ENCODE measurements around the gene NHP2. TPM values are rescaled to one million over a fixed set of nuclear protein-coding genes. Genes with fewer than 3 reads are reported as not detected.

Gene NHP2
- total RNA-seq, 4 donors from 2014 or later = 288 to 408 (median 358) TPM

- WGBS, 2 donors = 14 to 23% methylated on average over 2 of the region's 2 CpGs
- intact Hi-C loops (cut with DNase I) = no loop called here
- Histone ChIP-seq H3K36me3 (no peaks in the 10 kb centered on the region), H3K4me3 (no peak overlapping the region), H3K27me3 (peaks cover 0 to 15% (median 0%) of the 10 kb centered on the region in 4 donors), H3K4me1 (peaks cover 0 to 35% (median 8%) of the 10 kb centered on the region in 3 donors), H3K9me3 (no peaks in the 10 kb centered on the region), H3K27ac (no peak overlapping the region)
- no peak for DNase-seq
- TF ChIP-seq CTCF (IDR thresholded peaks at IDR 0.05) = no peak
- no peak for TF ChIP-seq POLR2A (IDR thresholded peaks at IDR 0.05)
Measured at GRCh38 chr5:178189433-178189832, 35.7 kb upstream of the NHP2 start.

- Histone ChIP-seq H3K4me3 (no peak within 1 kb of the TSS), H3K27ac (no peak within 1 kb of the TSS), H3K27me3 (no peaks in the 10 kb centered on the region), H3K4me1 (peaks cover 0 to 13% (median 0%) of the 10 kb centered on the region in 3 donors), H3K36me3 (no peaks in the 10 kb centered on the region), H3K9me3 (no peaks in the 10 kb centered on the region)
- intact Hi-C loops (cut with DNase I) = no loop called here
- WGBS, 2 donors = 89 to 95% methylated on average over 4 to 13 of the region's 27 CpGs
- no peak for TF ChIP-seq POLR2A (IDR thresholded peaks at IDR 0.05)
- no peak for TF ChIP-seq CTCF (IDR thresholded peaks at IDR 0.05)
- DNase-seq = no peak
Measured at GRCh38 chr5:178187014-178187413, 33.3 kb upstream of the NHP2 start, which contains the start of gene GMCL2. TSS of gene GMCL2 (minus strand) at chr5:178187371. CDS start at chr5:178187299, 72 bp downstream.

- intact Hi-C loops (cut with DNase I) = no loop called here
- Histone ChIP-seq H3K36me3 (no peaks in the 10 kb centered on the region), H3K4me1 (peaks cover 0 to 9% (median 0%) of the 10 kb centered on the region in 3 donors), H3K9me3 (no peaks in the 10 kb centered on the region), H3K27me3 (no peaks in the 10 kb centered on the region), H3K27ac (no peak overlapping the region), H3K4me3 (no peak overlapping the region)
- WGBS, 2 donors = 20 to 24% methylated on average over 6 of the region's 6 CpGs
- TF ChIP-seq POLR2A (IDR thresholded peaks at IDR 0.05) (no peak), CTCF (IDR thresholded peaks at IDR 0.05) (no peak)
- no peak for DNase-seq
Measured at GRCh38 chr5:178186427-178186826, 32.7 kb upstream of the NHP2 start.

- peaks cover 0 to 9% (median 0%) of the 10 kb centered on the region in 3 donors for H3K4me1 ChIP-seq
- no peak overlapping the region for H3K4me3 ChIP-seq
- H3K36me3 ChIP-seq = no peaks in the 10 kb centered on the region
- peaks cover 0 to 5% (median 0%) of the 10 kb centered on the region in 3 donors for H3K9me3 ChIP-seq
- 34 to 46% methylated on average over 4 of the region's 4 CpGs for WGBS, 2 donors
- TF ChIP-seq CTCF (IDR thresholded peaks at IDR 0.05) (no peak), POLR2A (IDR thresholded peaks at IDR 0.05) (no peak)
- DNase-seq = no peak
- peaks cover 0 to 13% (median 0%) of the 10 kb centered on the region in 4 donors for H3K27me3 ChIP-seq
- no peak overlapping the region for H3K27ac ChIP-seq
- intact Hi-C loops (cut with DNase I) = no loop called here
Measured at GRCh38 chr5:178182158-178182876, 28.6 kb upstream of the NHP2 start.

GRCh38 chr5:178180141-178180863 is 26.6 kb upstream of the NHP2 start:
- Histone ChIP-seq H3K36me3 (no peaks in the 10 kb centered on the region), H3K4me3 (no peak overlapping the region), H3K27ac (no peak overlapping the region), H3K9me3 (peaks cover 0 to 5% (median 0%) of the 10 kb centered on the region in 3 donors), H3K27me3 (peaks cover 0 to 13% (median 0%) of the 10 kb centered on the region in 4 donors), H3K4me1 (no peaks in the 10 kb centered on the region)
- WGBS, 2 donors = 30 to 39% methylated on average over 6 to 7 of the region's 9 CpGs
- intact Hi-C loops (cut with DNase I) = no loop called here
- DNase-seq = no peak
- TF ChIP-seq POLR2A (IDR thresholded peaks at IDR 0.05) (no peak), CTCF (IDR thresholded peaks at IDR 0.05) (no peak)

All from esophagus squamous epithelium (tissue), 5 donors.